Thyroid gland (tissue), 4 donors: ENCODE measurements around the gene NMBR. TPM values are rescaled to one million over a fixed set of nuclear protein-coding genes. Genes with fewer than 3 reads are reported as not detected.

Source experiments
- DNase-seq, 2 donors: peaks; one replicate each; pipeline ENCODE4 v3.0.0-alpha.2; 2019
- H3K27ac ChIP-seq, 3 donors: fragments of 200-600 bp; sonication (generic); 1 replicate in 2 of 3; 2 replicates in 1 of 3; pipeline ENCODE4 v1.5.1; 2016 to 2019; ENCODE audit warnings: mild to moderate bottlenecking in 1 of 3, moderate library complexity in 1 of 3
- H3K27me3 ChIP-seq: fragments of 200-600 bp; sonication (generic); one replicate; pipeline ENCODE4 v1.5.1; 2019
- H3K36me3 ChIP-seq, 2 donors: fragments of 200-600 bp; sonication (generic); one replicate each; pipeline ENCODE4 v1.5.1; 2016 to 2019
- H3K4me1 ChIP-seq, 2 donors: fragments of 200-600 bp; sonication (generic); one replicate each; pipeline ENCODE4 v1.5.1; 2017 to 2019
- H3K4me3 ChIP-seq, 3 donors: fragments of 200-600 bp; sonication (generic); replicated peaks in 1 of 3; 1 replicate in 2 of 3; 2 replicates in 1 of 3; pipeline ENCODE4 v1.5.1; 2016; ENCODE audit warnings: mild to moderate bottlenecking in 1 of 3
- H3K9me3 ChIP-seq: fragments of 200-600 bp; sonication (generic); one replicate; pipeline ENCODE4 v1.5.1; 2017
- CTCF ChIP-seq, 6 experiments: fragments of 200-600 bp in 3 of 6; fragments of 450-650 bp in 3 of 6; sonication (generic) in 3 of 6; IDR thresholded peaks; one replicate each; pipeline ENCODE4 v1.5.1; 2016 to 2019; ENCODE audit warnings: antibody characterized with exemption in 6 of 6, mild to moderate bottlenecking in 2 of 6, inconsistent platforms in 1 of 6, moderate library complexity in 1 of 6
- POLR2A ChIP-seq, 2 donors: fragments of 450-650 bp; IDR thresholded peaks; one replicate each; pipeline ENCODE4 v1.6.1; 2017; ENCODE audit warnings: antibody characterized with exemption in 2 of 2, mild to moderate bottlenecking in 2 of 2, moderate library complexity in 1 of 2
- WGBS, 2 donors: methylation state at CpG; one replicate each; pipeline ENCODE4 v1.1.5; 2017; 5-methylcytosine and 5-hydroxymethylcytosine counted together
- intact Hi-C: fragments of 100-400 bp; cut with DNase I; formaldehyde crosslinking; loops from one replicate; pipeline ENCODE4 v1.15.1; 2023
- total RNA-seq, 4 donors: library from RNA; depleted of rRNA; stranded (reverse); fragments of >200 nt; gene quantifications; one replicate each; pipeline ENCODE4 v1.2.3, GENCODE V29; 2016

The NMBR gene
- total RNA-seq, 4 donors from 2014 or later = 0.33 TPM; not detected in 3

DNA sequence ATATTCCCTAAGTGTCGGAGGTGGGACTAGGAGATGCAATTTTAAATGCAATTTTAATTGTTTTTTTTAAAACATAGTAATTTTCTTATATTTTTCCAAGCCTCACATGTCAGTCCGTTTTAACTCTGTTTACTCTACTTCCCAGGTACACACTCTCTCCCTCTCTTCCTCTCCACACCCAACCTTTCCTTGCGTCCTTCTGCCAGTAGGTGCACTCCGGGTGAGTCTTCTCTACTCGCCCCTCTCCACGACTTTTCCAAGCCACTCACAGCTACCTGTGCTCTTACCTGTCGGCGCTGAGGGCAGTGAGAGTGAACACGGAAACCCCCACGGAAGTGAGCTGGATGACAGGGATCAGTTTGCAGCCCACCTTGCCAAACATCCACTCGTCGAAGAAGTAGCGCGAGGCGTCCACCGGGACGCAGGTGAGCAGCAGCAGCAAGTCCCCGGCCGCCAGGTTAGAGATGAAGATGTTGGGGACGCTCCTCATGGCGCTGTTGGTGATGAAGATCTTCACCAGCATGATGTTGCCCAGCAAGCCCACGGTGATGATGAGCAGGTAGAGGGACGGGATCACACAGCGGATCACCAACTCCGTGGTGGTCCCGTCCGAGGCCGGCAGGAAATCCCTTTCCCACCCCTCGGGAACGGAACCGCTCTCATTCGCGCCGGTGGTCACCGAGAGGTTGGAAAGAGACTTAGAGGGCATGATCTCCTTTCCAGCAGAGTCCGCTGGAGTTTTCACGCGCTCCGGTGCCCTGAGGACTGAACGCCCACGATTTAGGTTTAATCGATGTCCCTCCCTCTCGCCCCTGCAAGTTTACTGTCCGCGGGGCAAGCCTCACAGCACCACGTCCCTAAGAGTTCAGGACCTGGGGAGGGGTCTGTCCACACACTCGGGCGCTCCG is 58.7 kb downstream of the NMBR start:
- no peak for DNase-seq
- H3K27me3 ChIP-seq = no peaks in the 10 kb centered on the region
- no peak overlapping the region for H3K4me3 ChIP-seq
- H3K4me1 ChIP-seq = no peaks in the 10 kb centered on the region
- TF ChIP-seq POLR2A (IDR thresholded peaks at IDR 0.05) (no peak), CTCF (IDR thresholded peaks at IDR 0.05) (no peak)
- intact Hi-C loops = no loop called here
- WGBS, 2 donors = 15 to 19% methylated on average over 31 to 45 of the region's 49 CpGs
- H3K36me3 ChIP-seq = no peaks in the 10 kb centered on the region
- no peaks in the 10 kb centered on the region for H3K9me3 ChIP-seq
- H3K27ac ChIP-seq = no peak overlapping the region

- Histone ChIP-seq H3K27me3 (no peaks in the 10 kb centered on the region), H3K4me3 (no peak overlapping the region), H3K36me3 (no peaks in the 10 kb centered on the region), H3K27ac (no peak overlapping the region), H3K9me3 (no peaks in the 10 kb centered on the region), H3K4me1 (no peaks in the 10 kb centered on the region)
- no peak for DNase-seq
- TF ChIP-seq POLR2A (IDR thresholded peaks at IDR 0.05) = no peak
- intact Hi-C loops = no loop called here
Measured at GRCh38 chr6:142079130-142079529, 67.8 kb downstream of the NMBR start.

GRCh38 chr6:142075516-142076101 is 71.3 kb downstream of the NMBR start:
- Histone ChIP-seq H3K4me3 (no peak overlapping the region), H3K27me3 (no peaks in the 10 kb centered on the region), H3K27ac (no peak overlapping the region), H3K36me3 (no peaks in the 10 kb centered on the region), H3K4me1 (no peaks in the 10 kb centered on the region), H3K9me3 (no peaks in the 10 kb centered on the region)
- no peak for TF ChIP-seq POLR2A (IDR thresholded peaks at IDR 0.05)
- no peak for TF ChIP-seq CTCF (IDR thresholded peaks at IDR 0.05)
- WGBS, 2 donors = 90 to 93% methylated on average over 7 of the region's 7 CpGs
- intact Hi-C loops = no loop called here
- no peak for DNase-seq

- no peak for TF ChIP-seq CTCF (IDR thresholded peaks at IDR 0.05)
- TF ChIP-seq POLR2A (IDR thresholded peaks at IDR 0.05) = no peak
- no peak overlapping the region for H3K4me3 ChIP-seq
- no peaks in the 10 kb centered on the region for H3K36me3 ChIP-seq
- H3K27ac ChIP-seq = no peak overlapping the region
- H3K27me3 ChIP-seq = no peaks in the 10 kb centered on the region
- no peak for DNase-seq
- no peaks in the 10 kb centered on the region for H3K4me1 ChIP-seq
- 77 to 78% methylated on average over 1 of the region's 1 CpG for WGBS, 2 donors
- intact Hi-C loops = no loop called here
- H3K9me3 ChIP-seq = no peaks in the 10 kb centered on the region
Measured at GRCh38 chr6:142074516-142074915, 72.4 kb downstream of the NMBR start.

GRCh38 chr6:142071981-142072380 is 74.9 kb downstream of the NMBR start:
- no peak for DNase-seq
- H3K4me1 ChIP-seq = no peaks in the 10 kb centered on the region
- no peaks in the 10 kb centered on the region for H3K9me3 ChIP-seq
- no peak overlapping the region for H3K4me3 ChIP-seq
- WGBS, 2 donors = 37 to 69% methylated on average over 3 of the region's 3 CpGs
- H3K36me3 ChIP-seq = no peaks in the 10 kb centered on the region
- no peak overlapping the region for H3K27ac ChIP-seq
- no peak for TF ChIP-seq CTCF (IDR thresholded peaks at IDR 0.05)
- no peak for TF ChIP-seq POLR2A (IDR thresholded peaks at IDR 0.05)
- H3K27me3 ChIP-seq = no peaks in the 10 kb centered on the region
- intact Hi-C loops = no loop called here
